ENCODE results near the gene PITPNM3.

PITPNM3 gene

DNA sequence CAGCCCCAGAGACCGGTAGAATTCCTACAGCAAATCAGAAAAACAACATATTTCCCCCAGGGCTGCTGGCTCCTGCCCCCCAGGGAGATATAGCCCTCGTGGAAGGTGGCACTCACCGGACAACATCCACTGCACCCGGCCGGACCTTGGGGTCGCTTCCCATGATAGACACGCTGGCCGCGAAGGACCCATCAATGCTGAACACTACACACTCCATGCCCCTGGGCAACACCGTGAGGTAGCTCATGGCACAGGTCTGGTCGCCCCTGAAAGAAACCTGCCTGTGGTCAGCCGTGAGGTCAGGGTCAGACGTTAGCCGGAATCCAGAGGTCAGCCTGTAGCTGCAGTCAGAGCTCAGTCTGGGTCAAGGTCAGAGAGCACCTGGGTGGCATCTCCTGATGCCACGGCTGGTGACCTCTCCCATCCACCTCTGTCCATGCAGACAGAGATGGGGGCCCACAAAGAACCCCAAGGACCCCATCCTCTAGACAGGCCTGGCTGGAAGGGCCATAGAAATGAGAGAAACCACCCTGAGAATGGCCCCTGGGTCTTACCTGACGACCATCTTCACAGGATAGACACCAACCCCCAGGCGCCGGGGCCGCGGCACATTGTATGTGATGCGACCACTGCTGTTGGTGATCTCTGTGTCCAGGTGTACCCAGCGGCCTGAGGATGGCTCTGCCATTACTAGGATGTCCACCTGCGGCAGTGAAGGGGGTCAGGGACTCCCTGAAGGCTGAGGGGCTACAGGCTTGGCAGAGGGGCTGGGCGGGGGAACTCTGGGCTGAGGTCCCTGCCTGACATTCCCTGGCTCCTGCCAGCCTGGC is 92.5 kb downstream of the PITPNM3 start:
- DNase-seq, result no peak
- TF ChIP-seq, protein P1, sequence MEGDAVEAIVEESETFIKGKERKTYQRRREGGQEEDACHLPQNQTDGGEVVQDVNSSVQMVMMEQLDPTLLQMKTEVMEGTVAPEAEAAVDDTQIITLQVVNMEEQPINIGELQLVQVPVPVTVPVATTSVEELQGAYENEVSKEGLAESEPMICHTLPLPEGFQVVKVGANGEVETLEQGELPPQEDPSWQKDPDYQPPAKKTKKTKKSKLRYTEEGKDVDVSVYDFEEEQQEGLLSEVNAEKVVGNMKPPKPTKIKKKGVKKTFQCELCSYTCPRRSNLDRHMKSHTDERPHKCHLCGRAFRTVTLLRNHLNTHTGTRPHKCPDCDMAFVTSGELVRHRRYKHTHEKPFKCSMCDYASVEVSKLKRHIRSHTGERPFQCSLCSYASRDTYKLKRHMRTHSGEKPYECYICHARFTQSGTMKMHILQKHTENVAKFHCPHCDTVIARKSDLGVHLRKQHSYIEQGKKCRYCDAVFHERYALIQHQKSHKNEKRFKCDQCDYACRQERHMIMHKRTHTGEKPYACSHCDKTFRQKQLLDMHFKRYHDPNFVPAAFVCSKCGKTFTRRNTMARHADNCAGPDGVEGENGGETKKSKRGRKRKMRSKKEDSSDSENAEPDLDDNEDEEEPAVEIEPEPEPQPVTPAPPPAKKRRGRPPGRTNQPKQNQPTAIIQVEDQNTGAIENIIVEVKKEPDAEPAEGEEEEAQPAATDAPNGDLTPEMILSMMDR (IDR thresholded peaks at IDR 0.05; ENCODE audit: low read depth, low read length, missing control alignments), result no peak
- H3K4me3 ChIP-seq (ENCODE audit: low read depth, low read length), result no peak overlapping the region
- no peaks in the 10 kb centered on the region for H3K27me3 ChIP-seq (replicated peaks)
- no peaks in the 10 kb centered on the region for H3K36me3 ChIP-seq (replicated peaks)
- H3K27ac ChIP-seq, result no peak overlapping the region
- in situ Hi-C loops (cut with HindIII; ENCODE audit: low pct_ligation_motif_present, low sequenced_read_pairs), result no loop called here

DNA sequence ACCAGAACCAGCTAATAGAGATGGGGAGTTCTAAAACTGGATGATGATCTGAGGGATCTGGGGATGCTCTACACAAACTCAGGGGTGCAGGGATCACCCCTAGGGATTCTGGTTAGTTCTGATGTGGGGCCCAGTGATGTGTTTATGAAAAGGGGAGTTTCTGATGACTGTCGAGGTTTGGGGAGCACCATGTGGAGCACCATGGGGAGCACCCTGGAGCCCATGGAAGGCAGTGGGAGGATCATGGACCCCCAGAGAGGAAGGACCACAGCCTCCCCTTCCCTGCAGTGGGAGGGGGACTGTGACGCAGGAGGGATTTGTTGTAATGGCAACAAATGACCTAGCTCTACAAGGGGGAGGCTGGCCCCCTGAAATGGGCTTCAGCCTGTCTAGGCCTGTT is 93.7 kb downstream of the PITPNM3 start:
- TF ChIP-seq, protein P1 (IDR thresholded peaks at IDR 0.05; ENCODE audit: low read depth, low read length, missing control alignments), result no peak
- in situ Hi-C loops (cut with HindIII; ENCODE audit: low pct_ligation_motif_present, low sequenced_read_pairs), result no loop called here
- DNase-seq, result no peak
- Histone ChIP-seq H3K4me3 (ENCODE audit: low read depth, low read length) (no peak overlapping the region), H3K36me3 (replicated peaks) (no peaks in the 10 kb centered on the region), H3K27me3 (replicated peaks) (no peaks in the 10 kb centered on the region), H3K27ac (no peak overlapping the region)

DNA sequence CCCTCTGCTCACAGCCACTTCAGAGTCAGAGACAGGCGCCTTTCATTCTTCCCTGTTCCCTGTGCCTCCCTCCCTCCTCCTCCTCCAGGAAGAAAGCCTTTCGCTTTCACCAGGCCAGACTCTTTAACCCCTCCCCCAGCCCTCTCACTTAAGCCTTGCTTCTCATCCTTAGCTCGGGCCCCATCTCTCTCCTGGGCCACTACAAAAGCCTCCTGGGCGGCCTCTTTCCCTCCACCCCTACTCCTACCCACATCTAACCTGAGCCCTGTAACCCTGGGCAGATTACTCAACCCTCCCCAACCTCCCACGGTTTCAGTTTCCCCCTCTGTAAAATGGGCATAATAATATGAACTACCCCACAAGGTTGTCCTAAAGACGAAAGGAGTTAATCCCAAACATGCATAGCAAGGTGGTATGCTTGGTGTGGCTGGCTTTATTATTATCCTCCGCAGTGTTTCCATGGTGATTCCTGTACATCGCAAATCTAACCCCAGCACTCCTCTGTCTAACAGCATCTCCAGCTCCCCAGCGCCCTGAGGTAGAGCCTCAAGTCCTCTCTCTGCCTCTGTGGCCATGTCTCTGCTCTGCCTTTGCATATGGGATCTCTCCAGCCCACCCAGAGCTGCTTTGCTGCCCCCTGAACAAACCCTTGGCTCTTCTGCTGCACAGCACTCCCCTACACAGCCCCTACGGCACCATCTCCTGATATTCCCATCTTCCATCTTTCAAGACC is 94.4 kb downstream of the PITPNM3 start:
- DNase-seq, result no peak
- no peak overlapping the region for H3K27ac ChIP-seq
- TF ChIP-seq, protein P1 (IDR thresholded peaks at IDR 0.05; ENCODE audit: low read depth, low read length, missing control alignments), result no peak
- in situ Hi-C loops (cut with HindIII; ENCODE audit: low pct_ligation_motif_present, low sequenced_read_pairs), result no loop called here
- no peak overlapping the region for H3K4me3 ChIP-seq (ENCODE audit: low read depth, low read length)
- H3K36me3 ChIP-seq (replicated peaks), result no peaks in the 10 kb centered on the region
- H3K27me3 ChIP-seq (replicated peaks), result no peaks in the 10 kb centered on the region

DNA sequence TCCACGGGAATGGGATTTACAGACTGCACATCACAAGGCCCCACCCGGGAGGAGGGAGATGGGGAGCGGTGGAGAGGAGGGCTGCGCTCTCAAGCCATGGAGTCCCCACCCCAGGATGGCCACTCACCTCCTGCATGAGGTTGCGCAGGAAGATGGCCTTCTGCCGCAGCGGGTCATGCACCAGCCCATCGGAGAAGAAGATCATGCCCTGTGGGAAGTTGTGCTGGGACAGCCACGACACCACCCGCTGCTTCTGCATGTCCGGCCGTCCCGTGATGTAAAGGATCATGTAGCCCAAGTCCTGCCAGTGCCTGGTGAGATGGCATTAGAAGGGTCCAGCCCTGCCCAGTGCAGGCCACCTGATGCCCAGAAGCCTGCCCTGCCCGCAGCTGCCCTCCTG is 95.1 kb downstream of the PITPNM3 start:
- H3K27me3 ChIP-seq (replicated peaks), result no peaks in the 10 kb centered on the region
- no peak for DNase-seq
- in situ Hi-C loops (cut with HindIII; ENCODE audit: low pct_ligation_motif_present, low sequenced_read_pairs), result no loop called here
- no peak overlapping the region for H3K27ac ChIP-seq
- H3K36me3 ChIP-seq (replicated peaks), result no peaks in the 10 kb centered on the region
- no peak overlapping the region for H3K4me3 ChIP-seq (ENCODE audit: low read depth, low read length)
- TF ChIP-seq, protein P1 (IDR thresholded peaks at IDR 0.05; ENCODE audit: low read depth, low read length, missing control alignments), result no peak

DNA sequence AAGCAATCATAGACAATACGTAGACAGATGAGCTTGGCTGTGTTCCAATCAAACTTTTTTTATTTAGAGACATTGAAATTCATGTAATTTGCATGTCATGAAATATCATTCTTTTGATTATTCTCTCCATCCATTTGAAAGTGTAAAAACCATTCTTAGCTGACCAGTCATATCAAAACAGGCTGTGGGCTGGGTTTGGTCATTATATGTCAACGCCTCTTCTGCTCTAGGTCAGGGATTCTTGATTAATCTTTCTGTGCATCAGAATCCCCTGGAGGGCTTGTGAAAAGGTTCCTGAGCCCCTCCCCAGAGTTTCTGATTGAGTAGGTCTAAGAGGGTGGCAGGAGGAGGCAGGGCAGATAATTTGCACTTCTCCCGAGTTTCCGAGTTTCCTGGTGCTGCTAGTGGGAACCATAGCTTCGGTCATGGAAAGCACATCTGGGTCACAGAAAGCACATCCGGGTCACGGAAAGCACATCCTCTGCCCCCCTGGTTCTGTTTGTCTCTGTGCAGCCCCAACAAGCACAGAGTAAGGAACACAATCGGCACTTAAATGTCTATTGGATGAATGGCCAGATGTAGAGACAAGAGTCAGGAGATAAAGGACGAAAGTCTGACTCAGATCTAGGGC is 95.7 kb downstream of the PITPNM3 start:
- no peak for DNase-seq
- no peaks in the 10 kb centered on the region for H3K27me3 ChIP-seq (replicated peaks)
- in situ Hi-C loops (cut with HindIII; ENCODE audit: low pct_ligation_motif_present, low sequenced_read_pairs), result no loop called here

More for the DNA sequence above, 95.7 kb downstream of the PITPNM3 start:
- no peak overlapping the region for H3K4me3 ChIP-seq (ENCODE audit: low read depth, low read length)
- no peak overlapping the region for H3K27ac ChIP-seq
- TF ChIP-seq, protein P1 (IDR thresholded peaks at IDR 0.05; ENCODE audit: low read depth, low read length, missing control alignments), result no peak
- no peaks in the 10 kb centered on the region for H3K36me3 ChIP-seq (replicated peaks)
